HUES6 (cell line): ENCODE results near the gene CTXN1.
"Not testable (repeated sequence)": the region's sequence is repeated elsewhere in the genome, so short reads cannot be mapped to it uniquely, and the experiment has no call there.

ENCODE experiments used
- H3K27ac ChIP-seq: 2 replicates; pipeline ENCODE4 v1.7.0; 2013; ENCODE audit warnings: low read depth, mild to moderate bottlenecking, low read length, inconsistent platforms
- H3K27me3 ChIP-seq: 2 replicates; pipeline ENCODE4 v1.6.1; 2013; ENCODE audit warnings: low read length; ENCODE audit not compliant: control insufficient read depth, insufficient read depth
- H3K36me3 ChIP-seq: 2 replicates; pipeline ENCODE4 v1.6.1; 2013; ENCODE audit warnings: low read length; ENCODE audit not compliant: control insufficient read depth, insufficient read depth
- H3K4me1 ChIP-seq: 2 replicates; pipeline ENCODE4 v1.6.1; 2013; ENCODE audit warnings: low read length; ENCODE audit not compliant: control insufficient read depth, insufficient read depth
- H3K4me3 ChIP-seq: 2 replicates; pipeline ENCODE4 v1.5.1; 2013; ENCODE audit warnings: low read depth, low read length
- H3K9ac ChIP-seq: one replicate; pipeline ENCODE4 v1.6.1; 2013; ENCODE audit warnings: mild to moderate bottlenecking, low read length
- H3K9me3 ChIP-seq: 2 replicates; pipeline ENCODE4 v1.6.1; 2013; ENCODE audit warnings: low read depth, low read length; ENCODE audit not compliant: control insufficient read depth, insufficient read depth

Gene CTXN1

DNA sequence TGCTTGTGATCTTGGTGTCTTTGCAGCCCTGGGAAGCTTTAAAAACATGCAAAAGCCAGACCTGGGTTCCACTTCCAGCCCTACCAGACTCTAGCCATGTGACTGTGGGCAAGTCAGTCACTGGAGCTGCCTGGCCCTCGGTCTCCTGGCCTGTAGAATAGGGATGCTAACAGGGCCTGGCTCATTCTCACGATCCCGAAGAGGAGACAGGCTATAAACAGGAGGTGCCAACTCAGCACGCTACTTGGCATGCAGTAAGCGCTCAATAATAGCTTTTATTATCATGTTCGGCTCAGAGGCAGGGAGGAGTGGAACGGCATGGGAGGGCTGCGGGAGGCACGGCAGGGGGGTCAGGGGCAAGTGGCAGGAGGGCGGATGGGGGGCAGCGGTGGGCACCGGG, 1.7 kb downstream of the CTXN1 start:
- H3K9me3 ChIP-seq = no peaks in the 10 kb centered on the region
- no peak overlapping the region for H3K4me3 ChIP-seq
- H3K27ac ChIP-seq = no peak overlapping the region
- H3K36me3 ChIP-seq = peaks cover 7% of the 10 kb centered on the region
- H3K27me3 ChIP-seq = no peaks in the 10 kb centered on the region
- H3K9ac ChIP-seq = no peak overlapping the region
- H3K4me1 ChIP-seq = peaks cover 16% of the 10 kb centered on the region; the same call in 1 of the 2 replicates

GRCh38 chr19:7923295-7924191, 2.4 kb downstream of the CTXN1 start:
- no peak overlapping the region for H3K9ac ChIP-seq
- no peak overlapping the region for H3K27ac ChIP-seq
- H3K27me3 ChIP-seq = peaks cover 6% of the 10 kb centered on the region
- no peaks in the 10 kb centered on the region for H3K9me3 ChIP-seq
- H3K36me3 ChIP-seq = peaks cover 5% of the 10 kb centered on the region
- H3K4me1 ChIP-seq = peaks cover 13% of the 10 kb centered on the region; the same call in 1 of the 2 replicates
- no peak overlapping the region for H3K4me3 ChIP-seq

DNA sequence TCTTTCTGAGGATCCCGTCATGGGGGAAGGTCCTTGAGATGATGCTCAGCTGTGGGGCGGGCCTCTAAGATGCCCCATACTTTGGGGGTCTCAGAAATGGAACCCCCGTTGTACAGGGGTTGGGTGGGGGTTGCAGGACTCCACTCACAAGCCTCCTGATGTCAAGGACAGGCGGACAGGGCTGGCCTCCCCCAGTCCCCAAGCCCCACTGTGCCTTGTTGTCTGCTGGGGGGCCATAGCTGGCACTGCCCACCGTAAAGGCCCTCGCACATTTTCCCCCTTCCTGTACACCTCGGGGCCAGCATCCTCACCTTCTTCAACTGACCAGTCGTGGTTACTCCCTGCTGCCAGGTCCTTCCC, 3.1 kb downstream of the CTXN1 start:
- Histone ChIP-seq H3K27me3 (peaks cover 13% of the 10 kb centered on the region), H3K9ac (no peak overlapping the region), H3K27ac (no peak overlapping the region), H3K4me3 (no peak overlapping the region), H3K36me3 (peaks cover 5% of the 10 kb centered on the region), H3K4me1 (peaks cover 13% of the 10 kb centered on the region; the same call in 1 of the 2 replicates), H3K9me3 (no peaks in the 10 kb centered on the region)

GRCh38 chr19:7921967-7922835, 3.7 kb downstream of the CTXN1 start:
- Histone ChIP-seq H3K4me1 (peaks cover 16% of the 10 kb centered on the region; the same call in 1 of the 2 replicates), H3K27me3 (peaks cover 20% of the 10 kb centered on the region), H3K27ac (no peak overlapping the region), H3K36me3 (peaks cover 5% of the 10 kb centered on the region), H3K9me3 (no peaks in the 10 kb centered on the region), H3K4me3 (no peak overlapping the region), H3K9ac (no peak overlapping the region)

DNA sequence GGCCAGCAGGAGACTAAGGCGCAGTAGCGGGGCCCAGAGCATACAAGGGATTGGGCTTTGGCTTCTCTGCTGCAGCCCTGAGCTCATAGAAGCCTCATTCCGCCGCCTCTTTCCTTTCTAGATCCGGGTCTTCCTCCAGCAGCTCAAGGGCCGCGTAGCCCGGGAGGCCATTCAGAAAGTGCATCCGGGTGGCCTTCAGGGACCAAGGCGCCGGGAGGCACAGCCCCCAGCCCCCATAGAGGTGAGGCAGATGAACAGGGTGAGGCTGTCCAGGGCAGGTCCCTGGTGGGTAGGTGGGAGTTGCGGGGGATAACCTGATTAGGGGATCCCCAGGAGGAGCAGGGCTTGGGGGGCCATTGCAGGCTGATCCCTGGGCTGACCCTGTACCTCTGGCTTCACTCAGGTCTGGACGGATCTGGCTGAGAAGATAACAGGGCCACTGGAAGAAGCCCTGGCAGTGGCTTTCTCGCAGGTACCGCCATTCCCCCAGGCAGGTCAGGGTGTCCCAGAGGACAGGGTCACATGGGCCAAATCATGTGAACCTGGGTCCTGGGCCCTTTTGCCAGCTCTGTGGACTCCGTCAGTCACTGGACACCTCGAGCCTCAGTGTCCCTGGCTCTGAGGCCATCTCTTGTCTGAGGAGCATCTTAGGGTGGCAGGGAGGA, 4.5 kb downstream of the CTXN1 start:
- peak overlapping the region; percentile 1 for H3K9ac ChIP-seq
- H3K4me1 ChIP-seq = peaks cover 19% of the 10 kb centered on the region; the same call in 1 of the 2 replicates

DNA sequence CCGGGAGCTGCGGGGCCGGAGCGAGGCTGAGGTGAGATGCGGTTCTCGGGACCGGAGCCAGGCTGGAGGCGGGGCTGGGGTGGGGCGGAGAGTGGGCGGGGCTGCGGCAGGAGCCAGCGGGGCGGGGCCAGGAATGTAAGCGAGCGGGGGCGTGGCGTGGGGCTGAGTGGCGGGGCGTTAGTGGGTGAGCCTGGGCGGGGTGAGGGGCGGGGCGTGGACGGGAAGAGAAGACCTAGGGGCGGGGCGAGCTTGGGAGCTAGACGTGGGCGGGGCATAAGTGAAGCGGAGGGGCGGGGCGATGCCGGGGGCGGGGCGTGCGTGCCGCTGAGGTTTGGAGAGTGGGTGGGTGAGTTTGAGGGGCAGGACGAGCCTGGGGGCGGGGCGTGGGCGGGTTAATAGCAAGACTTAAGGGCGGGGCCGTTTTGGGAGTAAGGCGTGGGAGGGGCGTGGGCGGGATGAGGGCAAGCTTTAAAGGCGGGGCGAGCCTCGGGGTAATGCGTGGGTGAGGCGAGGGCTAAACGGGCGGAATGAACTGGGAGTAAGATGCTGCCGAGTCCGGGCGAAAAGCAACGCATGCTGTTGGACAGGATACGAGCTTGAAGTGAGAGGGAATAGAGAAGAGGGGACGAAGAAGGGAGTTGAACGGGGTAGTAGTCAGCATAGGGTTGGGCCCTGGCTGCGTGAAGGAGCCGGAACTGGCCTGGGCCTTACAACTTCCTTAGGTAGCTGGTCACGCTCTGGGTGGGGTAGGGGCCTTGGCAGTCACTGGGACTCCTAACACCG, 5.2 kb downstream of the CTXN1 start:
- peaks cover 19% of the 10 kb centered on the region; the same call in 1 of the 2 replicates for H3K4me1 ChIP-seq
- H3K9ac ChIP-seq = peak overlapping the region; percentile 59

More for the DNA sequence above, 4.5 kb downstream of the CTXN1 start:
- Histone ChIP-seq H3K27ac (no peak overlapping the region), H3K4me3 (peak overlapping the region; percentile 61), H3K36me3 (peaks cover 5% of the 10 kb centered on the region), H3K9me3 (no peaks in the 10 kb centered on the region), H3K27me3 (peaks cover 27% of the 10 kb centered on the region)

GRCh38 chr19:7919610-7920518, 6.1 kb downstream of the CTXN1 start, which contains the start of gene SNAPC2:
TSS of gene SNAPC2 (plus strand) at chr19:7920338. CDS start at chr19:7920367, 29 bp downstream.
- no peaks in the 10 kb centered on the region for H3K9me3 ChIP-seq
- no peak within 1 kb of the TSS for H3K27ac ChIP-seq
- H3K36me3 ChIP-seq = peaks cover 5% of the 10 kb centered on the region
- peaks cover 42% of the 10 kb centered on the region for H3K27me3 ChIP-seq
- H3K4me1 ChIP-seq = peaks cover 19% of the 10 kb centered on the region; the same call in 1 of the 2 replicates
- peak within 1 kb of the TSS; percentile 59 for H3K9ac ChIP-seq
- H3K4me3 ChIP-seq = peak within 1 kb of the TSS; percentile 88

More for the DNA sequence above, 5.2 kb downstream of the CTXN1 start:
- H3K9me3 ChIP-seq = no peaks in the 10 kb centered on the region
- H3K27me3 ChIP-seq = peaks cover 34% of the 10 kb centered on the region
- H3K27ac ChIP-seq = no peak overlapping the region
- H3K4me3 ChIP-seq = peak overlapping the region; percentile 88
- peaks cover 5% of the 10 kb centered on the region for H3K36me3 ChIP-seq

DNA sequence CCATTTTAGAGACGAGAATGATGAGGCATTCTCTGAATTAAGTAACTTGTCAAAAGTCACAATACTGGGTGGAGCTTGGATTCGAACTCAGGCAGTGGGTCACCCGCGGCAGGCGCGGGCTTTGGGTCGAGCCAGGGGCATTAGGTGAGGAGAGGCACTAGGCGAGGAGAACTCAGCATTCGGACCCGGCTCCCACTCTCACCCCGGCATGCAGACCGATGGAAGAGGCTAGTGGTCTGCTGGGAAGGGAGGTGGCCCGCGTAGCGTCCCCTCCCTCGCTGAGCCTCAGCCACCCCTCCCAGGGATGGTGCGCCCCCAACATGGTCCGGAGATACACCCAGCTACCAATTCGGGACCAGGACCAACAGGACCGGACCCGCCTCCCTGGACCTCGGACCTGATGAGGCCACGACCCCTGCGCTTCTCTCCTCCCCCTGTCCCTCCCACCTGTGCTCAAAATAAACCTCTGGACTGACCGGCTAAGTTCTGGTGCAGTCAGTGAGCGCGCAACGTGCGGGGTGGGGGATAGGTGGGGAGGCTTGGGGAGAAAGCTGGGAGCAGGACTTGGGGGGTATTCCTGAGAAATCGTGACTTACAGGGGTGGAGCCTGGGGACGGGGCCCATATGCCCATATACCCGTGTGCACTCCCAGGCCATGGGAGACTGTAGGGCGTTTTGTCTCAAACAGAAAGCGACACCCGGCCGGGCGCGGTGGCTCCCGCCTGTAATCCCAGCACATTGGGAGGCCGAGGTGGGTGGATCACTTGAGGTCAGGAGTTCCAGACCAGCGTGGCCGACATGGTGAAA, 7.1 kb downstream of the CTXN1 start:
- Histone ChIP-seq H3K36me3 (peaks cover 5% of the 10 kb centered on the region), H3K27ac (no peak overlapping the region), H3K9me3 (no peaks in the 10 kb centered on the region), H3K4me1 (peaks cover 16% of the 10 kb centered on the region; the same call in 1 of the 2 replicates), H3K9ac (no peak overlapping the region), H3K4me3 (peak overlapping the region; percentile 65; the same call in 1 of the 2 replicates), H3K27me3 (peaks cover 48% of the 10 kb centered on the region)

- H3K4me3 ChIP-seq = peak overlapping the region; percentile 65
- not testable (repeated sequence) for H3K27ac ChIP-seq, H3K36me3 ChIP-seq, H3K9me3 ChIP-seq, H3K9ac ChIP-seq
- H3K4me1 ChIP-seq = peaks cover 16% of the 10 kb centered on the region; the same call in 1 of the 2 replicates
- H3K27me3 ChIP-seq = peaks cover 48% of the 10 kb centered on the region
Observed at GRCh38 chr19:7918062-7918614, 7.8 kb downstream of the CTXN1 start.
